Measurements from ENCODE around the gene TMA7. TPM values are rescaled to one million over a fixed set of nuclear protein-coding genes. Genes with fewer than 3 reads are reported as not detected.

TMA7 gene
- total RNA-seq, 2 experiments from 2014 or later: 250 to 313 TPM

- ChIA-PET CTCF (ENCODE audit: unreplicated experiment) (interaction anchor here (1.2 kb wide), 1 partner anchor 30 kb away, joined by 3 read pairs; no protein-coding TSS in a partner anchor), POLR2A (interaction anchor here (0.6 kb wide), 1 partner anchor 875 kb away, joined by 3 read pairs; no protein-coding TSS in a partner anchor)
- H2AFZ ChIP-seq (ENCODE audit: low read length): no peak overlapping the region
- no TSS peak for BruUV-seq (replicated peaks)
- intact Hi-C loops (cut with micrococcal nuclease; ENCODE audit: unreplicated experiment): loop anchor here (10.0 kb wide), 1 partner anchor 228 kb away; the partner anchor contains the start of gene SLC26A6
- no peak overlapping the region for H3K27ac ChIP-seq (ENCODE audit: low read depth, low read length, poor library complexity, severe bottlenecking)
- no peak for DNase-seq (ENCODE audit: low spot score)
- no peak overlapping the region for H3K4me3 ChIP-seq (ENCODE audit: low read depth, low read length, poor library complexity, severe bottlenecking)
- no peaks in the 10 kb centered on the region for H4K20me1 ChIP-seq (ENCODE audit: insufficient read depth, low read length)
- H3K4me2 ChIP-seq (ENCODE audit: low read length): no peak overlapping the region
- H3K9me3 ChIP-seq (ENCODE audit: low read length): no peaks in the 10 kb centered on the region
- no peaks in the 10 kb centered on the region for H3K4me1 ChIP-seq (ENCODE audit: insufficient read depth, low read length, poor library complexity, severe bottlenecking)
- no peaks in the 10 kb centered on the region for H3K9me2 ChIP-seq (ENCODE audit: insufficient read depth, low read length)
- no peaks in the 10 kb centered on the region for H3K36me3 ChIP-seq (ENCODE audit: insufficient read depth, low read length)
- H3K79me2 ChIP-seq (ENCODE audit: insufficient read depth, low read depth, low read length): no peaks in the 10 kb centered on the region
- no peak for TF ChIP-seq CTCF (conservative IDR thresholded peaks at IDR 0.05; ENCODE audit: low read length)
- TF ChIP-seq EZH2phosphoT487 (IDR thresholded peaks at IDR 0.05; ENCODE audit: borderline replicate concordance, low read depth, low read length): no peak
These were observed 33.3 kb upstream of the TMA7 start for GRCh38 chr3:48406443-48407431.

- Histone ChIP-seq H2AFZ (ENCODE audit: low read length) (no peak overlapping the region), H3K9me3 (ENCODE audit: low read length) (no peaks in the 10 kb centered on the region), H3K79me2 (ENCODE audit: insufficient read depth, low read depth, low read length) (no peaks in the 10 kb centered on the region), H3K4me2 (ENCODE audit: low read length) (no peak overlapping the region), H4K20me1 (ENCODE audit: insufficient read depth, low read length) (no peaks in the 10 kb centered on the region), H3K4me1 (ENCODE audit: insufficient read depth, low read length, poor library complexity, severe bottlenecking) (no peaks in the 10 kb centered on the region), H3K4me3 (ENCODE audit: low read depth, low read length, poor library complexity, severe bottlenecking) (no peak overlapping the region), H3K36me3 (ENCODE audit: insufficient read depth, low read length) (no peaks in the 10 kb centered on the region), H3K27ac (ENCODE audit: low read depth, low read length, poor library complexity, severe bottlenecking) (no peak overlapping the region), H3K9me2 (ENCODE audit: insufficient read depth, low read length) (no peaks in the 10 kb centered on the region)
- TF ChIP-seq CTCF (conservative IDR thresholded peaks at IDR 0.05; ENCODE audit: low read length): no peak
- no peak for TF ChIP-seq EZH2phosphoT487 (IDR thresholded peaks at IDR 0.05; ENCODE audit: borderline replicate concordance, low read depth, low read length)
- ChIA-PET CTCF (ENCODE audit: unreplicated experiment) (interaction anchor here (1.2 kb wide), 1 partner anchor 29 kb away, joined by 3 read pairs; no protein-coding TSS in a partner anchor), POLR2A (interaction anchor here (0.6 to 0.7 kb wide), 2 partner anchors 11 to 876 kb away, joined by 3 read pairs; no protein-coding TSS in a partner anchor)
- no TSS peak for BruUV-seq (replicated peaks)
- no peak for DNase-seq (ENCODE audit: low spot score)
- intact Hi-C loops (cut with micrococcal nuclease; ENCODE audit: unreplicated experiment): loop anchor here (10.0 kb wide), 1 partner anchor 227 kb away; the partner anchor contains the start of gene SLC26A6
These were observed 32.4 kb upstream of the TMA7 start for GRCh38 chr3:48407542-48408099.
